Endothelial cell (in vitro differentiated cells): ENCODE results near the gene GRIP2. TPM values are rescaled to one million over a fixed set of nuclear protein-coding genes. Genes with fewer than 3 reads are reported as not detected.
A peak's percentile ranks its signal among the peaks of the same experiment; 100 is the strongest.

ENCODE experiments used
- DNase-seq: peaks from one replicate; pipeline ENCODE4 v3.0.0; 2021; ENCODE audit warnings: low spot score
- H3K27ac Mint-ChIP-seq: one replicate; pipeline ENCODE4 v1.8.0; 2021; ENCODE audit warnings: mixed read lengths, inconsistent platforms; ENCODE audit not compliant: unreplicated experiment
- H3K27me3 Mint-ChIP-seq: one replicate; pipeline ENCODE4 v1.8.0; 2021; ENCODE audit warnings: mild to moderate bottlenecking, moderate library complexity, mixed read lengths, inconsistent platforms; ENCODE audit not compliant: unreplicated experiment
- H3K36me3 Mint-ChIP-seq: one replicate; pipeline ENCODE4 v1.8.0; 2021; ENCODE audit warnings: mild to moderate bottlenecking, low read depth, mixed read lengths, inconsistent platforms; ENCODE audit not compliant: unreplicated experiment
- H3K4me1 Mint-ChIP-seq: one replicate; pipeline ENCODE4 v1.8.0; 2021; ENCODE audit warnings: mild to moderate bottlenecking, mixed read lengths, inconsistent platforms; ENCODE audit not compliant: unreplicated experiment
- H3K4me3 Mint-ChIP-seq: one replicate; pipeline ENCODE4 v1.8.0; 2021; ENCODE audit warnings: mild to moderate bottlenecking, mixed read lengths, inconsistent platforms; ENCODE audit not compliant: unreplicated experiment
- H3K9me3 Mint-ChIP-seq: one replicate; pipeline ENCODE4 v1.8.0; 2021; ENCODE audit warnings: mixed read lengths, inconsistent platforms; ENCODE audit not compliant: unreplicated experiment
- total RNA-seq: library from RNA; stranded (reverse); fragmentation: NEBNext Ultra II Directional; extraction: Animal tissue kit (Norgen Biotek cat#: 25700); gene quantifications from one replicate; pipeline ENCODE4 v1.2.1, GENCODE V29; 2021; ENCODE audit not compliant: unreplicated experiment
- TF ChIP-seq, protein P1 (sequence below): fragments of 200-600 bp; sonication (generic); IDR thresholded peaks from one replicate; pipeline ENCODE4 v1.5.0; 2021; ENCODE audit warnings: antibody characterized with exemption; ENCODE audit not compliant: unreplicated experiment

The GRIP2 gene
- total RNA-seq, 1 donor from 2014 or later = 6.6 TPM

GRCh38 chr3:14482271-14482721 is 57.8 kb downstream of the GRIP2 start:
- TF ChIP-seq, protein P1, sequence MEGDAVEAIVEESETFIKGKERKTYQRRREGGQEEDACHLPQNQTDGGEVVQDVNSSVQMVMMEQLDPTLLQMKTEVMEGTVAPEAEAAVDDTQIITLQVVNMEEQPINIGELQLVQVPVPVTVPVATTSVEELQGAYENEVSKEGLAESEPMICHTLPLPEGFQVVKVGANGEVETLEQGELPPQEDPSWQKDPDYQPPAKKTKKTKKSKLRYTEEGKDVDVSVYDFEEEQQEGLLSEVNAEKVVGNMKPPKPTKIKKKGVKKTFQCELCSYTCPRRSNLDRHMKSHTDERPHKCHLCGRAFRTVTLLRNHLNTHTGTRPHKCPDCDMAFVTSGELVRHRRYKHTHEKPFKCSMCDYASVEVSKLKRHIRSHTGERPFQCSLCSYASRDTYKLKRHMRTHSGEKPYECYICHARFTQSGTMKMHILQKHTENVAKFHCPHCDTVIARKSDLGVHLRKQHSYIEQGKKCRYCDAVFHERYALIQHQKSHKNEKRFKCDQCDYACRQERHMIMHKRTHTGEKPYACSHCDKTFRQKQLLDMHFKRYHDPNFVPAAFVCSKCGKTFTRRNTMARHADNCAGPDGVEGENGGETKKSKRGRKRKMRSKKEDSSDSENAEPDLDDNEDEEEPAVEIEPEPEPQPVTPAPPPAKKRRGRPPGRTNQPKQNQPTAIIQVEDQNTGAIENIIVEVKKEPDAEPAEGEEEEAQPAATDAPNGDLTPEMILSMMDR = no peak

GRCh38 chr3:14481646-14482036 is 58.5 kb downstream of the GRIP2 start:
- Mint-ChIP-seq H3K27me3 (peaks cover 7% of the 10 kb centered on the region), H3K4me3 (peak overlapping the region; percentile 8), H3K9me3 (no peaks in the 10 kb centered on the region), H3K4me1 (peaks cover 33% of the 10 kb centered on the region), H3K36me3 (peaks cover 42% of the 10 kb centered on the region), H3K27ac (peak overlapping the region; percentile 90)
- TF ChIP-seq, protein P1 = no peak
- DNase-seq = no peak

More at GRCh38 chr3:14482271-14482721, 57.8 kb downstream of the GRIP2 start:
- Mint-ChIP-seq H3K27me3 (peaks cover 7% of the 10 kb centered on the region), H3K4me3 (no peak overlapping the region), H3K27ac (peak overlapping the region; percentile 90), H3K9me3 (no peaks in the 10 kb centered on the region), H3K36me3 (peaks cover 41% of the 10 kb centered on the region), H3K4me1 (peaks cover 36% of the 10 kb centered on the region)
- no peak for DNase-seq

DNA sequence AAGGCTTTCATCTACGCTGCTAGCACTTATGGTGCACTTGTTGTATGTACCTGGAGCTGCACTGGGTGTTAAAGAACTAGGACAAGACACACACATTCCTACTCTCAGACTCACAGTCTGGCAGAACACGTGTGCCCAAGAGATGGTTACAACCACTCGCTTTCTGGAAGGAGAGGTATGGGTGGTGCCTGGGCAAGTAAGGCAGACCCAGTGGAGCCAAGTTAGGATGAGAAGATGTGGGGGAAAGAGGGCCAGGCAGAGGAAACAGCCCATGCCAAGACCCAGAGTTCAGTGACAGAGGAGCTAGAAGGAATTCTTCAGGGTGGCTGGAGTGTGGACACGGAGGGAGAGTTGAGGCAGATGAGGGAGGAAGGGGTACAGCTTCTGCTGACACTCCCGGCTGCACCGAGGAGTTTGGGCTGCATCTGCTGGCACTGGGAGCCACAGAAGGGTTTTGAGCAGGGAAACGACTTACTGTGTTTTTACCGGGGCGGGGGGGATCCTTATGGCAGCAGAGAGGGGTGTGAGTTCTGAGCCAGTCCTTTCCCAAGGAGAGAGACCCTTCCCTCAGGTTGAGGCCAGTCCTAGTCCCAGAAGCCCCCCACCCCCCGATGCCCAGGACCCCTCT is 59.0 kb downstream of the GRIP2 start:
- no peaks in the 10 kb centered on the region for H3K9me3 Mint-ChIP-seq
- peak overlapping the region; percentile 38 for H3K27ac Mint-ChIP-seq
- no peak for DNase-seq
- peaks cover 7% of the 10 kb centered on the region for H3K27me3 Mint-ChIP-seq
- TF ChIP-seq, protein P1 = no peak
- peaks cover 33% of the 10 kb centered on the region for H3K4me1 Mint-ChIP-seq
- H3K4me3 Mint-ChIP-seq = peak overlapping the region; percentile 29
- H3K36me3 Mint-ChIP-seq = peaks cover 43% of the 10 kb centered on the region

GRCh38 chr3:14480207-14481017 is 59.7 kb downstream of the GRIP2 start:
- no peaks in the 10 kb centered on the region for H3K9me3 Mint-ChIP-seq
- peaks cover 40% of the 10 kb centered on the region for H3K4me1 Mint-ChIP-seq
- H3K4me3 Mint-ChIP-seq = no peak overlapping the region
- no peak overlapping the region for H3K27ac Mint-ChIP-seq
- H3K27me3 Mint-ChIP-seq = peaks cover 10% of the 10 kb centered on the region
- no peak for DNase-seq
- peaks cover 43% of the 10 kb centered on the region for H3K36me3 Mint-ChIP-seq
- TF ChIP-seq, protein P1 = no peak

GRCh38 chr3:14479591-14479990 is 60.6 kb downstream of the GRIP2 start:
- peak overlapping the region; percentile 30 for H3K27ac Mint-ChIP-seq
- H3K9me3 Mint-ChIP-seq = no peaks in the 10 kb centered on the region

More at GRCh38 chr3:14479591-14479990, 60.6 kb downstream of the GRIP2 start:
- H3K36me3 Mint-ChIP-seq = peaks cover 36% of the 10 kb centered on the region
- peaks cover 42% of the 10 kb centered on the region for H3K4me1 Mint-ChIP-seq
- H3K4me3 Mint-ChIP-seq = no peak overlapping the region
- TF ChIP-seq, protein P1 = no peak
- peaks cover 10% of the 10 kb centered on the region for H3K27me3 Mint-ChIP-seq
- no peak for DNase-seq
